Measurements from ENCODE around the gene TOM1L1. TPM values are rescaled to one million over a fixed set of nuclear protein-coding genes. Genes with fewer than 3 reads are reported as not detected.

TOM1L1 gene
- total RNA-seq, 1 donor from 2014 or later: 4.9 TPM

GRCh38 chr17:54990118-54990517 lies 89.5 kb downstream of the TOM1L1 start:
- DNase-seq (ENCODE audit: low read depth, low spot score): no peak

- DNase-seq (ENCODE audit: low read depth, low spot score): no peak
Measured at GRCh38 chr17:54991567-54991966, 90.9 kb downstream of the TOM1L1 start.

GRCh38 chr17:54992797-54993639 lies 92.4 kb downstream of the TOM1L1 start:
- no peak for DNase-seq (ENCODE audit: low read depth, low spot score)

GRCh38 chr17:54996441-54996840 lies 95.8 kb downstream of the TOM1L1 start:
- DNase-seq (ENCODE audit: low read depth, low spot score): no peak

- no peak for DNase-seq (ENCODE audit: low read depth, low spot score)
Measured at GRCh38 chr17:55002458-55002857, 101.8 kb downstream of the TOM1L1 start.

- DNase-seq (ENCODE audit: low read depth, low spot score): no peak
Measured at GRCh38 chr17:55004484-55004883, 103.8 kb downstream of the TOM1L1 start.

GRCh38 chr17:55005520-55005919 lies 104.9 kb downstream of the TOM1L1 start:
- no peak for DNase-seq (ENCODE audit: low read depth, low spot score)

Other genes with a start within 250 kb of the TOM1L1 start
- 112 and 145 TPM in 2 replicates for gene COX11, start 67.8 kb downstream of the TOM1L1 start, total RNA-seq
- gene STXBP4, start 67.9 kb downstream of the TOM1L1 start, total RNA-seq: 6.6 and 16.0 TPM in 2 replicates

Measured in pulmonary artery endothelial cell (primary cell).